T47D (cell line): Measurements from ENCODE around the gene NUDT10.
"Not testable (repeated sequence)": the region's sequence is repeated elsewhere in the genome, so short reads cannot be mapped to it uniquely, and the experiment has no call there.

Source experiments
- DNase-seq, 2 experiments: peaks; one replicate each; pipeline versions ENCODE4 v3.0.0 to v3.0.0-alpha.2; 2011 to 2012; ENCODE audit warnings: low read depth in 1 of 2, low spot score in 1 of 2
- JUND ChIP-seq: IDR thresholded peaks from 2 replicates; pipeline ENCODE4 v1.6.1; 2012; ENCODE audit warnings: low read depth
- in situ Hi-C: cut with HindIII; loops from 2 replicates; pipeline ENCODE4 v1.10.0; 2016; ENCODE audit warnings: low sequenced_read_pairs, low pct_unique_long_range_greater_than_20kb

The NUDT10 gene

DNA sequence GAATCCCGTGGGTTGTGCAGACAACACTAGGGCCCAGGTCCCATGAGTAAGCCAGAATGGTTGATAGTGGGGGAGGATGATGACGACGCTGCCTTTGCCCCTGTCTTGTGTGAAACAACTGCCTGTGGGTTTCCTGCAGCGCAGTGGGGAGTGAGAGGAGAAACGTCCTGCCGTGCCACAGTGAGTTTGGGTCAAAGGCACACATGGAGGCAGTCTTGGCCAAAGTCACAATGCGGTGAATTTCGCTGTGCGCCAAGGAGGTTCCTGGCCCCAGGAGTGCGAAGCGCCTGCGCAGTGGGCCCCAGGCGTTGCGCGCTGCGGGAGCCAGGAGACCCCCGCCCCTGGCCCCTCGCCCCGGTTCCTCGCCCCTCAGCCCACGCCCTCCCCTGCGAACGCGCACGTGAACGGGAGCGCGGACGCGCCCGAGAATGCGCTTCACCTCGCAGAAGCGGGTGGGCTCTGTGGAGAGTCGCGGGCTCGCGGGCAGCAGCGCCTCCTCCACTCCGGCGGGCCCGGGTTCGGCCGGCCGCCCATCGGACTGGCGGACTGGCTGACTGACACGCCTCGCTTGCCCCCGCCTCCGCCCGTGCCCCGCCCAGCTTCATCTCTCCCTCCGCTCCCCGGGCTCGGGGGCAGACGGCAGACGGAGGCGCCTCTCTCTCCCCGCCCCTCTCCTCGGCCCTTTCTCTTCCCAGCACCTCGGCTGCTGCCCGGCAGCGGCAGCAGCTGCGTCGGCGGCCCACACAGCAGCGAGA, at the start of gene NUDT10:
Gene NUDT10, plus strand, starts transcription at position 635 of the 755 bp plus-strand sequence. CDS start 144 bp downstream, outside the sequence.
- no peak for TF ChIP-seq JUND
- peak in 1 of 2 experiments; percentile 3 for DNase-seq
- in situ Hi-C loops: no loop called here

DNA sequence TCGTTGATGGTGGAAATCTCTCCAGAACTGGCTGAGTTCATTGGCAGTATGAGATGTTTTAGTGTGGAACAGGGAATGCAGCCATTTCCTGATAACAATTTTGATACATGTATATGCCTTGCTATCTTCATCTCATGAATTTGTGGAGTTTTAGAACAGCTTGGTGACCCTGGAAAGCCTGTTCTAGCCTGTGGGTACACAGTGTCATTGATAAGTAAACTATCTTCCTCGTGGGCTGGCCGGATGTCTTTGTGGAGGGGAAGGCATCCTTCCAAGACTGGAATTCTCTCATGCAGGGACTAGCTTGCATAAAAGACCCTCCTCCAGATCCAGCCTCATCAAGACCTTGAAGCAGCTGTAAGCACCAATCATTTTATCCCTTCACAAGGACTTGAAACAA, 40.2 kb upstream of the NUDT10 start:
- no peak for TF ChIP-seq JUND
- in situ Hi-C loops: no loop called here
- DNase-seq: no peak

DNA sequence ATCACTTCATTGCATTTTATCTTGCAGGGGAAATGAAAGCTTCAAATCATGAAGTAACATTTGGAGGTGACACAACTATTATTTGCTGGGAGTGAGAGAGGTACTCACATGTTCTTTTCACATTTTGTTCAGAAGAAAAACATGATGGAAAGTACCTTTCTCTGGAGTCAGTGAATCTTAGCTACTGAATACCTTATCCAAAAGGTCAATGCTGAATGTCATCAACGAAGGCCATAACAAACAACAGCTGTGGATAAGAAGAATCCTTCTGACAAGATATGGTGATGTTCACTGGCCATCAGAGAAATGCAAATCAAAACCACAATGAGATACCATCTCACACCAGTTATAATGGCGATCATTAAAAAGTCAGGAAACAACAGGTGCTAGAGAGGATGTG, 36.5 kb upstream of the NUDT10 start:
- TF ChIP-seq JUND: no peak
- in situ Hi-C loops: no loop called here
- no peak for DNase-seq

DNA sequence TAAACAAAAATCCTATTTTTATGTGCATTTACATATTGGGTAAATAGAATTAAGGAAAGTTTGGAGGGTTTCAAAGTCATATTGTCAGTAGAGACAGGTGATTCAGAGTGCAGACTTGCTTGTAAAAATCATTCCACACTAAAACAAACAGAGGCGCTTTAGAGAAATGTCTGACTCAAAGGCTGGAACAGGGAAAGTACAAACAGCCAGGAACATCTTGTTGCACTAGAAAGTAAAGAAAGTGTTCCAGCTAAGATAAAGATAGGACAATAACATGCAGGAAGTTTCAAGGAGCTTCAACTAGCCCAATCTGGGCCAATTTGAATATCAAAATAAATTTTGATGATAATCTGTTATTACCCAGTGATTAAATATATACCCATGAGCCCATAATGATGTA, 16.4 kb upstream of the NUDT10 start:
- in situ Hi-C loops: no loop called here
- DNase-seq: no peak
- TF ChIP-seq JUND: no peak

DNA sequence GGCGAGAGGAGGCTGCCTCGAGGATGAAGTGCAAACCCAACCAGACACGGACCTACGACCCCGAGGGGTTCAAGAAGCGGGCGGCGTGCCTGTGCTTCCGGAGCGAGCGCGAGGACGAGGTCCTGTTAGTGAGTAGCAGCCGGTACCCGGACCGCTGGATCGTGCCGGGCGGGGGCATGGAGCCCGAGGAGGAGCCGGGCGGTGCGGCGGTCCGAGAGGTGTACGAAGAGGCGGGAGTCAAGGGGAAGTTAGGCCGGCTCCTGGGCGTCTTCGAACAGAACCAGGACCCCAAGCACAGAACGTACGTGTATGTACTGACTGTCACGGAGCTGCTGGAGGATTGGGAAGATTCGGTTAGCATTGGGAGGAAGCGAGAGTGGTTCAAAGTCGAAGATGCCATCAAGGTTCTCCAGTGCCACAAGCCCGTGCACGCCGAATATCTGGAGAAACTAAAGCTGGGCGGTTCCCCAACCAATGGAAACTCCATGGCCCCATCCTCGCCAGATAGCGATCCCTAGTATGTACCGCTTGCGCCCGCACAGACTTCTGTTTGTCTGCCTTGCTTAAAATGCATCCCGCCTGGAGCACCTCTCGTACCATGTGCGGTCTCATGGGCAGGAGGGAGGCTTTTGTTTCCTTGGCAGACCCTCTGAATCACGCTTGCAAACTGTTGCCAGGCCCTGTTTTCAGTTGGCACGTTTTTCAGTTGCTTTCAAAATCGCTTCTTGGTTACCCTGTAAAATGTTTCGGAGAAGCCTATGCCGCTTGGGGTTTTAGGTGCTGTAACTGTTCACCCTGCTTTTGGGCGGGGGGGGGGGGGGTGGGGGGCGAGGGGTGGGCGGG, 542 bp downstream of the NUDT10 start:
- in situ Hi-C loops, DNase-seq: not testable (repeated sequence)

DNA sequence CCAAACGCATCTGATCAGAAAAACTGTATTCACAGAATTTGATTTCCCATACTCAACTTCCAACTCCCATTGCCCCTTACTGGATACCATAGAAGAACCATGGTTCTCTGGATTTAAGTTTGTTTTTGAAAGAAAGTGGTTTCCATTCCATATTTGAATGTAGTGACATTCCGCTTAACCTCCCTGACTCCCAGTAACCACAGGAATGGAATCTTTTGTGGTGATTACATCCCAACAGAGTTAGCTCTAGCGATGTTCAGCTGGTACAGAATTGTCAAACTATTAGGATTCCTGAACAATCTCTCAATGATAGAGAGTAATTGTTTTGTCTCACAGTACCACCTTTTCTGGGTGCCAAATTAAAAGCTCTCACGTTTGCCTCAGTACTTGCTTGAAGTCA, 1.7 kb downstream of the NUDT10 start:
- no peak for DNase-seq
- in situ Hi-C loops: no loop called here

DNA sequence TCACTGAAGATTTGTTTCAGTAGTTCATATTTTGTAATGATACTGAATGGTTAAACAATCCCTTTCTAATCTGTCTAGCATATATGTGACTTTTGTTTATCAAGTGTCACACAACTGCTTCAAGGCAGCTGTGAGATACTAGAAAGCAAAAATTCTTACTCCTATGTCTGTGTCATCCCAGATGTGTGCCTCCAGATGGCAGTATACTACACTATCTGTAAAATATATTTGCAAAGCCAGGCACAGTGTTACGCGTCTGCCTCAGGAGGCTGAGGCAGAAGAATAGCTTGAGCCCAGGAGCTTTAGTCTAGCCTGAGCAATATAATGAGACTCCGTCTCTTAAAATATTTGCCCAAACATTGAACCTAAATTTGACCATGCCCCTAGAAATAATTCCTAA, 4.0 kb downstream of the NUDT10 start:
- in situ Hi-C loops: no loop called here
- peak; percentile 25 to 62 for DNase-seq
- no peak for TF ChIP-seq JUND

More for the DNA sequence above, 1.7 kb downstream of the NUDT10 start:
- TF ChIP-seq JUND: no peak

DNA sequence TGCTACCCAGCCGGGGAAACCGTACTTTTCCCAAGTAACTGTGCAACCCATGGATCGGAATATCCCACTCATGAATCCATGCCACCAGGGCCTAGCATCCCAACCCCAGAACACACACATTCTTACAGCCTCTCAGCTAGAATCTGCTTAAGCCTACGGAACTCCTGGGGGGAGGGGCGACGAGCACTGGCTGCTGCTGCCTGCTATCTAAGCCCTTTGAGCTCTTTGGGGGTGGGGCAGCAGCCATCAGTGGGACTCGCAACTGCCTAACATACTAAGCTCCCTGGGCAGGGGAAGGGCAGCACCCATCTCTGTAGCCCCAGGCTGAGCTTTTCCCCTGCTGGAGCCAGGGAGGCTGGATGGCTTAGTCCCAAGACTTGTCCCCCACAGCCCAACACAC, 28.6 kb downstream of the NUDT10 start:
- in situ Hi-C loops: no loop called here
- DNase-seq: no peak
- no peak for TF ChIP-seq JUND

DNA sequence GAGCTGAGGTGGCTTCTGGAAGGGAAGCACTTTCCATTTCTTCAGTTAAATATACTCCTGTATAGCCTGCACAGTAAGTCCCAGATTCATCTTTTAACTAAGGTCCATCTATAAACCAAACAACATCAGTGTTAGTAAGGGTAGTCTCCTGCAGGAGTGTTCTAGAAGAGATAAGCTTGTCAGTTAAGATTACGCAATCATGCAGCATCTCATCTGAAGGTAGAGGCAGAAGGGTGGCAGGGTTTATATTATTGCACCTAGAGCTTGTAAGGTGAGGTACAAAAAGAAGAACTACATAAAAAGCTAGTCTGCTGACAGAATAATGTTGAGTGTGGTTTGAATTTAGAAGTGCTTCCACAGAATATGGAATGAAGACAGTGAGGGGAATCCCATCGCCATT, 44.0 kb downstream of the NUDT10 start:
- DNase-seq: no peak
- no peak for TF ChIP-seq JUND
- in situ Hi-C loops: no loop called here
